ENCODE measurements around the gene ZNF280D. TPM values are rescaled to one million over a fixed set of nuclear protein-coding genes. Genes with fewer than 3 reads are reported as not detected.

ZNF280D gene
- total RNA-seq (2022; extraction: Qiagen RNA extraction; ENCODE audit: low read depth) = 14.7 to 16.8 TPM (median 14.9 TPM) in 5 replicates

GRCh38 chr15:56733136-56734012 lies at the start of gene ZNF280D:
TSS of gene ZNF280D (minus strand) at chr15:56733509. CDS start at chr15:56707109, 26,400 bp downstream.

Other genes with a start within 250 kb of the ZNF280D start
- gene TCF12, start 185.1 kb upstream of the ZNF280D start, total RNA-seq (2022; extraction: Qiagen RNA extraction; ENCODE audit: low read depth) = 32.9 to 51.2 TPM (median 50.3 TPM) in 5 replicates